Endothelial cell of umbilical vein (primary cell): ENCODE results near the gene SELENOO. TPM values are rescaled to one million over a fixed set of nuclear protein-coding genes. Genes with fewer than 3 reads are reported as not detected.

Experiments used
- BruUV-seq: library from RNA; stranded (reverse); fragments of 400-500 nt; replicated peaks from 2 replicates; lab custom pipeline; 2021; lab: Mats Ljungman, UMichigan
- CTCF ChIA-PET: fragments of 300-600, 350-600 bp; sonication (Branson Sonifier 250); formaldehyde crosslinking; loops from one replicate; lab custom pipeline; 2021; ENCODE audit warnings: antibody characterized with exemption, inconsistent platforms; lab: Charles Lee
- POLR2A ChIA-PET: fragments of 300-600, 350-600 bp; sonication (Branson Sonifier 250); formaldehyde crosslinking; loops from one replicate; lab custom pipeline; 2021; ENCODE audit warnings: antibody characterized with exemption, inconsistent platforms; lab: Charles Lee
- DNase-seq: peaks from one replicate; pipeline ENCODE4 v3.0.0-alpha.2; 2011; ENCODE audit warnings: low read depth, low spot score
- FAIRE-seq: peaks from 2 replicates; lab custom pipeline; 2011; peaks lifted over from hg19 to GRCh38; lab: Jason Lieb, UNC
- H2AFZ ChIP-seq: 2 replicates; pipeline ENCODE4 v1.6.0; 2012; ENCODE audit warnings: low read depth, low read length, control low read depth, inconsistent platforms
- H3K27ac ChIP-seq: 2 replicates; pipeline ENCODE4 v1.5.1; 2011; ENCODE audit warnings: low read depth, mild to moderate bottlenecking, control low read depth, low read length, moderate library complexity; ENCODE audit not compliant: insufficient read depth
- H3K27me3 ChIP-seq, 2 experiments: 2 replicates each; pipeline versions ENCODE4 v1.6.0 to v1.6.1; 2011; ENCODE audit warnings: low read length in 2 of 2, mixed read lengths in 1 of 2; ENCODE audit not compliant: control insufficient read depth in 2 of 2, insufficient read depth in 2 of 2
- H3K36me3 ChIP-seq, 2 experiments: 2 replicates in 1 of 2; 3 replicates in 1 of 2; pipeline ENCODE4 v1.5.1; 2011; ENCODE audit warnings: low read length in 2 of 2, mild to moderate bottlenecking in 1 of 2, moderate library complexity in 1 of 2; ENCODE audit not compliant: control insufficient read depth in 2 of 2, insufficient read depth in 2 of 2; ENCODE audit errors: extremely low read depth in 1 of 2
- H3K4me1 ChIP-seq: 3 replicates; pipeline ENCODE4 v1.5.1; 2011; ENCODE audit warnings: mild to moderate bottlenecking, low read length; ENCODE audit not compliant: control insufficient read depth, insufficient read depth; ENCODE audit errors: extremely low read depth
- H3K4me2 ChIP-seq: 2 replicates; pipeline ENCODE4 v1.6.1; 2011; ENCODE audit warnings: low read length, control low read depth, mixed read lengths; ENCODE audit not compliant: insufficient read depth
- H3K4me3 ChIP-seq, 3 experiments: fragments of 200-600 bp in 1 of 3; sonication (generic), shearing (Covaris generic) in 1 of 3; replicated peaks in 1 of 3; 2 replicates each; pipeline ENCODE4 v1.5.1; 2011 to 2016; ENCODE audit warnings: control low read depth in 3 of 3, low read length in 3 of 3, mild to moderate bottlenecking in 2 of 3, inconsistent platforms in 1 of 3, low read depth in 1 of 3, moderate library complexity in 1 of 3; ENCODE audit not compliant: insufficient read depth in 1 of 3
- H3K79me2 ChIP-seq: 2 replicates; pipeline ENCODE4 v1.6.0; 2012; ENCODE audit warnings: low read length, inconsistent platforms; ENCODE audit not compliant: control insufficient read depth, insufficient read depth
- H3K9ac ChIP-seq: replicated peaks from 2 replicates; pipeline ENCODE3; 2011; ENCODE audit warnings: low read length, control low read depth; ENCODE audit not compliant: insufficient read depth; ENCODE audit errors: extremely low read depth
- H3K9me1 ChIP-seq: replicated peaks from 3 replicates; pipeline ENCODE4 v1.6.0; 2011; ENCODE audit warnings: mild to moderate bottlenecking, low read length; ENCODE audit not compliant: control insufficient read depth, insufficient read depth; ENCODE audit errors: extremely low read depth
- H3K9me3 ChIP-seq: replicated peaks from 2 replicates; pipeline ENCODE4 v1.5.1; 2012; ENCODE audit warnings: low read length, inconsistent platforms; ENCODE audit not compliant: control insufficient read depth, insufficient read depth
- H4K20me1 ChIP-seq: replicated peaks from 2 replicates; pipeline ENCODE3; 2011; ENCODE audit warnings: mild to moderate bottlenecking, low read length; ENCODE audit not compliant: control insufficient read depth, insufficient read depth; ENCODE audit errors: extremely low read depth
- EZH2 ChIP-seq: IDR thresholded peaks from 2 replicates; pipeline ENCODE4 v1.6.1; 2012; ENCODE audit warnings: borderline replicate concordance, low read depth, mild to moderate bottlenecking, moderate library complexity, low read length, inconsistent platforms; ENCODE audit not compliant: severe bottlenecking
- FOS ChIP-seq: IDR thresholded peaks from 2 replicates; pipeline ENCODE4 v1.6.1; 2011; ENCODE audit warnings: mild to moderate bottlenecking, low read length, moderate library complexity, borderline replicate concordance; ENCODE audit not compliant: insufficient read depth
- GATA2 ChIP-seq: IDR thresholded peaks from 2 replicates; pipeline ENCODE4 v1.7.0; 2011; ENCODE audit warnings: low read depth, mild to moderate bottlenecking, moderate library complexity, mixed read lengths, low read length; ENCODE audit not compliant: insufficient read length, insufficient read depth
- JUN ChIP-seq: IDR thresholded peaks from 2 replicates; pipeline ENCODE4 v1.6.1; 2011; ENCODE audit warnings: borderline replicate concordance, low read depth; ENCODE audit not compliant: insufficient read length, insufficient read depth
- MYC ChIP-seq: IDR thresholded peaks from one replicate; pipeline ENCODE4 v1.6.1; 2011; ENCODE audit warnings: mild to moderate bottlenecking, low read depth, low read length
- POLR2A ChIP-seq: IDR thresholded peaks from 2 replicates; pipeline ENCODE4 v1.6.1; 2012; ENCODE audit warnings: low read depth, mild to moderate bottlenecking, control low read depth, low read length
- POLR2AphosphoS5 ChIP-seq: IDR thresholded peaks from 2 replicates; pipeline ENCODE4 v1.6.1; 2012; ENCODE audit warnings: low read depth, mild to moderate bottlenecking, control low read depth, low read length, moderate library complexity; ENCODE audit not compliant: insufficient read depth
- dilution Hi-C: fragments of 300-500 bp; cut with MboI; formaldehyde crosslinking; loops from one replicate; pipeline ENCODE4 v1.15.0; 2019; ENCODE audit warnings: low sequenced_read_pairs; ENCODE audit not compliant: extremely low pct_ligation_motif_present
- intact Hi-C: fragments of 100-400 bp; cut with micrococcal nuclease; formaldehyde crosslinking; loops from one replicate; pipeline ENCODE4 v1.10.0; 2022
- polyA plus RNA-seq, 4 experiments: library from polyadenylated mRNA; depleted of rRNA in 3 of 4; stranded (reverse) in 3 of 4; unstranded in 1 of 4; fragments of >200 nt; gene quantifications; 2 replicates each; pipeline versions ENCODE4 v1.2.1 to v1.2.3, GENCODE V29; 2011 to 2012; ENCODE audit warnings: missing spikeins in 1 of 4
- total RNA-seq: library from RNA; stranded (reverse); gene quantifications from 2 replicates; pipeline ENCODE4 v1.2.3, GENCODE V29; 2021
- TF ChIP-seq, protein P1 (sequence below), 2 donors: IDR thresholded peaks; 1 replicate in 1 of 2; 2 replicates in 1 of 2; pipeline ENCODE4 v1.5.1; 2011; ENCODE audit warnings: low read length in 2 of 2, mild to moderate bottlenecking in 2 of 2, moderate library complexity in 2 of 2, control low read depth in 1 of 2, inconsistent platforms in 1 of 2, low read depth in 1 of 2; ENCODE audit not compliant: insufficient read depth in 1 of 2; ENCODE audit errors: extremely low read depth in 1 of 2
- TF ChIP-seq, protein P2 (sequence below): IDR thresholded peaks from 2 replicates; pipeline ENCODE4 v1.6.1; 2011; ENCODE audit not compliant: insufficient read depth, insufficient read length

SELENOO gene
- total and polyA plus RNA-seq, 2 donors (not counting 3 experiments of a cell fraction or from before 2014, with no cell fraction given), result 24.1 to 37.5 TPM

DNA sequence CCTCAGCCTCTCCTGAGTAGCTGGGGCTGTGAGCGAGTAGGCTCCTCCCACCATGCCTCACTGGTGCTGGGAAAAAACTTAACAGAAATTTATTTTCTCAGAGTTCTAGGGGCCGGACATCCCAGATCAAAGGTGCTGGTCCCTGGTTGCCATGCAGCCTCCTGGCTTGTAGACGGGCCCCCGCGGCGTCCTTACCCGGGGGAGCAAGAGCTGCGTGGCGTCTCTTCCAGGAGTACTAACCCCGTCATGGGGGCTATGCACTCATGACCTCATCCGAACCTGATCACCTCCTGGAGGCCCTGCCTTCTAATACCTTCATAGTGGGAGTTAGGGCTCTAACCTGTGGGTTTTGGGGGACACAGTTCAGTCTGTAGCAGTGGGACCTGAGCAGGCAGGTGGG is 12.5 kb upstream of the SELENOO start:
- POLR2A ChIA-PET, result no interaction called here
- no peak overlapping the region for H3K4me3 ChIP-seq
- H3K9ac ChIP-seq, result no peak overlapping the region
- no peak overlapping the region for H2AFZ ChIP-seq
- intact Hi-C loops (no loop called here), dilution Hi-C loops (no loop called here)
- H4K20me1 ChIP-seq, result no peaks in the 10 kb centered on the region
- DNase-seq (no peak), FAIRE-seq (no peak)
- no peak overlapping the region for H3K4me2 ChIP-seq
- no TSS peak for BruUV-seq
- no peaks in the 10 kb centered on the region for H3K9me3 ChIP-seq
- CTCF ChIA-PET, result no interaction called here
- H3K36me3 ChIP-seq, result peaks cover 0 to 4% of the 10 kb centered on the region in 2 experiments
- TF ChIP-seq EZH2 (no peak), FOS (no peak), JUN (no peak), POLR2A (no peak)
- no peaks in the 10 kb centered on the region for H3K9me1 ChIP-seq
- H3K27me3 ChIP-seq, result no peaks in the 10 kb centered on the region
- H3K27ac ChIP-seq, result no peak overlapping the region
- H3K4me1 ChIP-seq, result peaks cover 40% of the 10 kb centered on the region
- H3K79me2 ChIP-seq, result peaks cover 67% of the 10 kb centered on the region

GRCh38 chr22:50189184-50189848 is 11.5 kb upstream of the SELENOO start:
- dilution Hi-C loops, result no loop called here
- Histone ChIP-seq H4K20me1 (no peaks in the 10 kb centered on the region), H3K4me2 (no peak overlapping the region), H3K9ac (no peak overlapping the region), H3K4me1 (peaks cover 37% of the 10 kb centered on the region), H3K27ac (no peak overlapping the region), H3K9me3 (no peaks in the 10 kb centered on the region), H3K9me1 (no peaks in the 10 kb centered on the region), H3K27me3 (no peaks in the 10 kb centered on the region), H2AFZ (no peak overlapping the region), H3K36me3 (peaks cover under 1 to 4% of the 10 kb centered on the region in 2 experiments), H3K79me2 (peaks cover 69% of the 10 kb centered on the region), H3K4me3 (no peak overlapping the region)
- DNase-seq, result no peak
- POLR2A ChIA-PET, result no interaction called here
- no TSS peak for BruUV-seq
- CTCF ChIA-PET, result interaction anchor here (1.0 to 2.2 kb wide), 2 partner anchors 40 to 422 kb away, joined by 3 to 19 read pairs; no protein-coding TSS in a partner anchor
- intact Hi-C loops, result no loop called here
- no peak for FAIRE-seq
- no peak for TF ChIP-seq MYC
- TF ChIP-seq, protein P1, sequence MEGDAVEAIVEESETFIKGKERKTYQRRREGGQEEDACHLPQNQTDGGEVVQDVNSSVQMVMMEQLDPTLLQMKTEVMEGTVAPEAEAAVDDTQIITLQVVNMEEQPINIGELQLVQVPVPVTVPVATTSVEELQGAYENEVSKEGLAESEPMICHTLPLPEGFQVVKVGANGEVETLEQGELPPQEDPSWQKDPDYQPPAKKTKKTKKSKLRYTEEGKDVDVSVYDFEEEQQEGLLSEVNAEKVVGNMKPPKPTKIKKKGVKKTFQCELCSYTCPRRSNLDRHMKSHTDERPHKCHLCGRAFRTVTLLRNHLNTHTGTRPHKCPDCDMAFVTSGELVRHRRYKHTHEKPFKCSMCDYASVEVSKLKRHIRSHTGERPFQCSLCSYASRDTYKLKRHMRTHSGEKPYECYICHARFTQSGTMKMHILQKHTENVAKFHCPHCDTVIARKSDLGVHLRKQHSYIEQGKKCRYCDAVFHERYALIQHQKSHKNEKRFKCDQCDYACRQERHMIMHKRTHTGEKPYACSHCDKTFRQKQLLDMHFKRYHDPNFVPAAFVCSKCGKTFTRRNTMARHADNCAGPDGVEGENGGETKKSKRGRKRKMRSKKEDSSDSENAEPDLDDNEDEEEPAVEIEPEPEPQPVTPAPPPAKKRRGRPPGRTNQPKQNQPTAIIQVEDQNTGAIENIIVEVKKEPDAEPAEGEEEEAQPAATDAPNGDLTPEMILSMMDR (IDR thresholded peaks at IDR 0.05; ENCODE audit: extremely low read depth in 1 of 2, insufficient read depth in 1 of 2, low read depth in 1 of 2, low read length in 2 of 2), result no peak
- no peak for TF ChIP-seq POLR2AphosphoS5
- no peak for TF ChIP-seq GATA2
- no peak for TF ChIP-seq FOS
- TF ChIP-seq JUN, result no peak
- no peak for TF ChIP-seq EZH2
- TF ChIP-seq, protein P2, sequence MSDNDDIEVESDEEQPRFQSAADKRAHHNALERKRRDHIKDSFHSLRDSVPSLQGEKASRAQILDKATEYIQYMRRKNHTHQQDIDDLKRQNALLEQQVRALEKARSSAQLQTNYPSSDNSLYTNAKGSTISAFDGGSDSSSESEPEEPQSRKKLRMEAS, result no peak
- no peak for TF ChIP-seq POLR2A
